H1 (cell line): ENCODE measurements around the gene CDC37.

Experiments used
- BRCA1 ChIP-seq: IDR thresholded peaks from 2 replicates; pipeline ENCODE4 v1.6.1; 2012; ENCODE audit warnings: low read depth, low read length, improper control_type of control experiment
- CEBPB ChIP-seq: IDR thresholded peaks from 2 replicates; pipeline ENCODE4 v1.6.1; 2012; ENCODE audit warnings: low read depth, low read length
- CHD1 ChIP-seq: IDR thresholded peaks from 2 replicates; pipeline ENCODE4 v1.6.1; 2012; ENCODE audit warnings: low read depth, low read length, improper control_type of control experiment
- JUND ChIP-seq: IDR thresholded peaks from 2 replicates; pipeline ENCODE4 v1.6.1; 2011; ENCODE audit warnings: mild to moderate bottlenecking, improper control_type of control experiment, low read length
- KDM5A ChIP-seq: fragments of 200-600 bp; IDR thresholded peaks from 2 replicates; pipeline ENCODE4 v1.7.1; 2012; ENCODE audit warnings: mild to moderate bottlenecking, low read length, inconsistent platforms, mixed read lengths
- MAX ChIP-seq: IDR thresholded peaks from 2 replicates; pipeline ENCODE4 v1.6.1; 2012; ENCODE audit warnings: inconsistent platforms
- POLR2A ChIP-seq, 2 experiments: IDR thresholded peaks; 1 replicate in 1 of 2; 2 replicates in 1 of 2; pipeline ENCODE4 v1.6.1; 2011; ENCODE audit warnings: low read depth in 2 of 2, low read length in 2 of 2, mild to moderate bottlenecking in 2 of 2; ENCODE audit errors: control extremely low read depth in 1 of 2
- POLR2AphosphoS5 ChIP-seq: IDR thresholded peaks from 2 replicates; pipeline ENCODE4 v1.6.1; 2011; ENCODE audit warnings: low read depth, low read length
- RXRA ChIP-seq: IDR thresholded peaks from 2 replicates; pipeline ENCODE4 v1.6.1; 2011; ENCODE audit warnings: low read depth, mild to moderate bottlenecking, low read length, moderate library complexity; ENCODE audit not compliant: insufficient read depth
- TAF7 ChIP-seq: optimal IDR thresholded peaks from 2 replicates; pipeline ENCODE3; 2011; ENCODE audit warnings: low read depth, mild to moderate bottlenecking, inconsistent platforms, low read length, moderate library complexity, borderline replicate concordance
- TF ChIP-seq, protein P1 (sequence below), 3 experiments: IDR thresholded peaks; 1 replicate in 2 of 3; 2 replicates in 1 of 3; pipeline versions ENCODE4 v1.5.1 to v1.6.1; 2011; ENCODE audit warnings: low read length in 3 of 3, mild to moderate bottlenecking in 3 of 3, inconsistent platforms in 2 of 3, low read depth in 1 of 3, moderate library complexity in 1 of 3; ENCODE audit not compliant: insufficient read depth in 1 of 3; ENCODE audit errors: control extremely low read depth in 1 of 3

DNA sequence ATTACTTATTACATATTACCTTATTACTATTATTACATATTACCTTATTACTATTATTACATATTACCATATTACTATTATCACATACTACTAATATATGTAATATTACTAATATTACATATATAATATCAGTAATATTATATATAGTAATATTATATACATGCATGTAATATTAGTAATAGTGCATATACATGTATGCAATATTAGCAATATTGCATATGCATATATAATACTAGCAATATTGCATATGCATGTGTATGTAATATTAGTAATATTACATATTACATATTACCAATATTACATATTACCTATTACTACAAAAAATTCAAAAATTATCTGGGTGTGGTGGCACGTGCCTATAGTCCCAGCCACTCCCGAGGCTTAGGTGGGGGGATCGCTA, 39.4 kb upstream of the CDC37 start:
- no peak for TF ChIP-seq TAF7
- TF ChIP-seq BRCA1: no peak
- TF ChIP-seq RXRA: no peak
- TF ChIP-seq POLR2A (IDR thresholded peaks at IDR 0.05; ENCODE audit: control extremely low read depth in 1 of 2, low read depth in 2 of 2, low read length in 2 of 2): no peak
- TF ChIP-seq JUND: no peak
- TF ChIP-seq, protein P1, sequence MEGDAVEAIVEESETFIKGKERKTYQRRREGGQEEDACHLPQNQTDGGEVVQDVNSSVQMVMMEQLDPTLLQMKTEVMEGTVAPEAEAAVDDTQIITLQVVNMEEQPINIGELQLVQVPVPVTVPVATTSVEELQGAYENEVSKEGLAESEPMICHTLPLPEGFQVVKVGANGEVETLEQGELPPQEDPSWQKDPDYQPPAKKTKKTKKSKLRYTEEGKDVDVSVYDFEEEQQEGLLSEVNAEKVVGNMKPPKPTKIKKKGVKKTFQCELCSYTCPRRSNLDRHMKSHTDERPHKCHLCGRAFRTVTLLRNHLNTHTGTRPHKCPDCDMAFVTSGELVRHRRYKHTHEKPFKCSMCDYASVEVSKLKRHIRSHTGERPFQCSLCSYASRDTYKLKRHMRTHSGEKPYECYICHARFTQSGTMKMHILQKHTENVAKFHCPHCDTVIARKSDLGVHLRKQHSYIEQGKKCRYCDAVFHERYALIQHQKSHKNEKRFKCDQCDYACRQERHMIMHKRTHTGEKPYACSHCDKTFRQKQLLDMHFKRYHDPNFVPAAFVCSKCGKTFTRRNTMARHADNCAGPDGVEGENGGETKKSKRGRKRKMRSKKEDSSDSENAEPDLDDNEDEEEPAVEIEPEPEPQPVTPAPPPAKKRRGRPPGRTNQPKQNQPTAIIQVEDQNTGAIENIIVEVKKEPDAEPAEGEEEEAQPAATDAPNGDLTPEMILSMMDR (IDR thresholded peaks at IDR 0.05; ENCODE audit: control extremely low read depth in 1 of 3, insufficient read depth in 1 of 3, low read depth in 1 of 3, low read length in 3 of 3): no peak
- TF ChIP-seq KDM5A: no peak
- TF ChIP-seq MAX: no peak
- TF ChIP-seq CEBPB: no peak
- no peak for TF ChIP-seq POLR2AphosphoS5
- no peak for TF ChIP-seq CHD1
